K562 (cell line): ENCODE measurements around the gene TCF3. TPM values are rescaled to one million over a fixed set of nuclear protein-coding genes. Genes with fewer than 3 reads are reported as not detected.

ENCODE experiments used
- BCL6 ChIP-seq: fragments of 250-450 bp; sonication (Bioruptor Pico); IDR thresholded peaks from 2 replicates; pipeline ENCODE4 v1.4.0; 2020
- CCNT2 ChIP-seq: IDR thresholded peaks from 2 replicates; pipeline ENCODE4 v1.6.1; 2011; ENCODE audit warnings: borderline replicate concordance, low read depth, mild to moderate bottlenecking, moderate library complexity, mixed read lengths, low read length; ENCODE audit not compliant: insufficient read length; ENCODE audit errors: extremely low read depth
- CEBPB ChIP-seq: fragments of 450-650 bp; IDR thresholded peaks from 2 replicates; pipeline ENCODE4 v1.6.1; 2016; ENCODE audit warnings: missing genetic modification characterization, missing compliant biosample characterization
- GATAD2B ChIP-seq: fragments of 450-650 bp; IDR thresholded peaks from 2 replicates; pipeline ENCODE4 v1.6.1; 2017; ENCODE audit warnings: mild to moderate bottlenecking, borderline replicate concordance
- KHSRP ChIP-seq: fragments of 450-650 bp; IDR thresholded peaks from 2 replicates; pipeline ENCODE4 v1.6.1; 2017
- L3MBTL2 ChIP-seq: fragments of 450-650 bp; IDR thresholded peaks from 2 replicates; pipeline ENCODE4 v1.6.1; 2016; ENCODE audit warnings: mild to moderate bottlenecking, moderate library complexity
- MBD2 ChIP-seq: sonication (generic); IDR thresholded peaks from 2 replicates; pipeline ENCODE4 v1.6.1; 2016; ENCODE audit warnings: low read depth, borderline replicate concordance
- MEF2D ChIP-seq: conservative IDR thresholded peaks from 2 replicates; pipeline ENCODE4 v1.6.1; 2016; ENCODE audit warnings: low read depth, missing genetic modification characterization, missing compliant biosample characterization
- NBN ChIP-seq: fragments of 450-650 bp; IDR thresholded peaks from 2 replicates; pipeline ENCODE4 v1.6.1; 2016; ENCODE audit warnings: low read depth, mild to moderate bottlenecking
- NR2C1 ChIP-seq, 2 experiments: fragments of 450-650 bp; IDR thresholded peaks; 2 replicates each; pipeline ENCODE4 v1.6.1; 2017; ENCODE audit warnings: mild to moderate bottlenecking in 2 of 2, antibody characterized with exemption in 1 of 2, inconsistent platforms in 1 of 2, missing compliant biosample characterization in 1 of 2, missing genetic modification characterization in 1 of 2
- RNF2 ChIP-seq: sonication (generic); IDR thresholded peaks from 2 replicates; pipeline ENCODE4 v1.6.1; 2016
- SIRT6 ChIP-seq: IDR thresholded peaks from one replicate; pipeline ENCODE4 v1.6.1; 2012; ENCODE audit warnings: low read depth, mild to moderate bottlenecking, control low read depth, inconsistent platforms, low read length, moderate library complexity
- SMC3 ChIP-seq: conservative IDR thresholded peaks from 2 replicates; pipeline ENCODE4 v1.6.1; 2011; ENCODE audit warnings: low read depth, low read length, improper control_type of control experiment; ENCODE audit not compliant: insufficient read depth
- SNRNP70 ChIP-seq: fragments of 200-400 bp; formaldehyde crosslinking; optimal IDR thresholded peaks from 2 replicates; pipeline ENCODE3; 2017; ENCODE audit warnings: low read depth, low read length
- TEAD2 ChIP-seq: fragments of 450-650 bp; IDR thresholded peaks from 2 replicates; pipeline ENCODE4 v1.6.1; 2016; ENCODE audit warnings: missing genetic modification characterization, control low read depth, missing compliant biosample characterization
- THRAP3 ChIP-seq: fragments of 450-650 bp; IDR thresholded peaks from 2 replicates; pipeline ENCODE4 v1.6.1; 2016; ENCODE audit warnings: mild to moderate bottlenecking, inconsistent platforms, borderline replicate concordance
- ZFX ChIP-seq: sonication (generic); formaldehyde crosslinking; IDR thresholded peaks from 2 replicates; pipeline ENCODE4 v1.8.0; 2022; ENCODE audit warnings: mild to moderate bottlenecking, missing genetic modification reagents, moderate library complexity
- polyA plus RNA-seq, 8 experiments: library from polyadenylated mRNA; depleted of rRNA in 4 of 8; stranded (reverse) in 5 of 8; unstranded in 3 of 8; fragments of >200 nt; fragmentation: Nextera tagmentation in 2 of 8; fragmentation: Illumina TruSeq in 1 of 8; extraction: Ambion mirVana in 2 of 8; extraction: Trizol in 1 of 8; gene quantifications; 2 replicates each; pipeline versions ENCODE4 v1.2.1 to v1.2.3, GENCODE V29; 2011 to 2014; ENCODE audit warnings: inconsistent platforms in 1 of 8, missing spikeins in 1 of 8
- total RNA-seq, 7 experiments: library from RNA; depleted of rRNA in 6 of 7; stranded (reverse); fragments of >200 nt in 6 of 7; fragmentation: Illumina TruSeq in 2 of 7; extraction: Trizol in 2 of 7; gene quantifications; 2 replicates each; pipeline versions ENCODE4 v1.2.1 to v1.2.3, GENCODE V29; 2011 to 2021; ENCODE audit warnings: low replicate concordance in 1 of 7
- TF ChIP-seq, protein P1 (sequence below): fragments of 250-450 bp; sonication (Bioruptor Pico); IDR thresholded peaks from 2 replicates; pipeline ENCODE4 v1.4.0; 2020; ENCODE audit warnings: mild to moderate bottlenecking, moderate library complexity
- TF ChIP-seq, protein P2 (sequence below): fragments of 250-450 bp; sonication (Bioruptor Pico); IDR thresholded peaks from 2 replicates; pipeline ENCODE4 v1.8.0; 2021; ENCODE audit warnings: moderate library complexity, mild to moderate bottlenecking, inconsistent platforms
- TF ChIP-seq, protein P3 (sequence below): sonication (generic); formaldehyde crosslinking; IDR thresholded peaks from 2 replicates; pipeline ENCODE4 v1.8.0; 2022; ENCODE audit warnings: missing genetic modification reagents, mild to moderate bottlenecking, borderline replicate concordance
- TF ChIP-seq, protein P4 (sequence below), 3 experiments: IDR thresholded peaks in 2 of 3; conservative IDR thresholded peaks in 1 of 3; 2 replicates each; pipeline ENCODE4 v1.5.1; 2011 to 2012; ENCODE audit warnings: low read length in 3 of 3, mild to moderate bottlenecking in 3 of 3, control low read depth in 2 of 3, improper control_type of control experiment in 1 of 3, inconsistent platforms in 1 of 3, low read depth in 1 of 3, mixed read lengths in 1 of 3, moderate library complexity in 1 of 3; ENCODE audit not compliant: insufficient read depth in 2 of 3

TCF3 gene
- total and polyA plus RNA-seq, 9 of the 15 experiments (the other 6 are each of a cell fraction or from before 2014, with no cell fraction given): 5.6 to 259 (median 84.0) TPM

DNA sequence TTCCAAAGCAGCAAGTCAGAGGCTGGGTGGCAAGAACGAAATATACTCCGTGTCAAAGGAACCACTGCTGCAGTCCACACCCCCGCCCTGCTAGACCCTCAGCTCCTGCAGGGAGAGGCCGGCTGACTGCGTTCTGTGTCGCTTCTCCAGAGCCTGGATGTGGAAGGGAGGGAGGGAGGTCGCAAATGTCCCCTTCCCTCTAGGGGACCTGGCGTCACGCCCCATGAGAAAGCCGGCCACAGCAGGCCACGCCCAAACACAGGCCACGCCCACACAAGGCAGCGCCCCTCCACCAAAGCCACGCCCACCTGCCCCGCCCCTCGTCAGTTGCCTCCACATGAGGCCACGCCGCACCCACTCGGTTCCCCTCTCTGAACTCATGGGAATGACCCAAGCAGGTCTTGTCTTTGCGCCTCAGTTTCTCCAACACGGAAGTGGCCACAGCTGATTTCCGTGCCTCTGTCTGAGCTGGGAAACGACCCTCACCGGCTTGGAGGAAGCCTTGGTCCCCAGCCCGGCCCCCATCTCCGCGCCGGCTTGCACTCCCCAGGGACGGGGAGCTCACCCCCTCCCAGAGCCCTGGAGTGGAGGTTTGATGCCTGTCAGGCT, 38.4 kb upstream of the TCF3 start (continued):
- TF ChIP-seq NBN (no peak), GATAD2B (no peak), BCL6 (CRISPR knock-in tag) (no peak), MBD2 (0 out of 2 replicates have a peak, but pooled peaks have one; percentile 39), SIRT6 (no peak), KHSRP (no peak), L3MBTL2 (no peak), RNF2 (no peak), THRAP3 (no peak), ZFX (no peak), SNRNP70 (no peak), CEBPB (tag) (no peak), SMC3 (no peak), NR2C1 (IDR thresholded peaks at IDR 0.05) (no peak), NR2C1 (tag; IDR thresholded peaks at IDR 0.05) (no peak), MEF2D (no peak), TEAD2 (tag) (no peak), CCNT2 (no peak)
- TF ChIP-seq, protein P1, sequence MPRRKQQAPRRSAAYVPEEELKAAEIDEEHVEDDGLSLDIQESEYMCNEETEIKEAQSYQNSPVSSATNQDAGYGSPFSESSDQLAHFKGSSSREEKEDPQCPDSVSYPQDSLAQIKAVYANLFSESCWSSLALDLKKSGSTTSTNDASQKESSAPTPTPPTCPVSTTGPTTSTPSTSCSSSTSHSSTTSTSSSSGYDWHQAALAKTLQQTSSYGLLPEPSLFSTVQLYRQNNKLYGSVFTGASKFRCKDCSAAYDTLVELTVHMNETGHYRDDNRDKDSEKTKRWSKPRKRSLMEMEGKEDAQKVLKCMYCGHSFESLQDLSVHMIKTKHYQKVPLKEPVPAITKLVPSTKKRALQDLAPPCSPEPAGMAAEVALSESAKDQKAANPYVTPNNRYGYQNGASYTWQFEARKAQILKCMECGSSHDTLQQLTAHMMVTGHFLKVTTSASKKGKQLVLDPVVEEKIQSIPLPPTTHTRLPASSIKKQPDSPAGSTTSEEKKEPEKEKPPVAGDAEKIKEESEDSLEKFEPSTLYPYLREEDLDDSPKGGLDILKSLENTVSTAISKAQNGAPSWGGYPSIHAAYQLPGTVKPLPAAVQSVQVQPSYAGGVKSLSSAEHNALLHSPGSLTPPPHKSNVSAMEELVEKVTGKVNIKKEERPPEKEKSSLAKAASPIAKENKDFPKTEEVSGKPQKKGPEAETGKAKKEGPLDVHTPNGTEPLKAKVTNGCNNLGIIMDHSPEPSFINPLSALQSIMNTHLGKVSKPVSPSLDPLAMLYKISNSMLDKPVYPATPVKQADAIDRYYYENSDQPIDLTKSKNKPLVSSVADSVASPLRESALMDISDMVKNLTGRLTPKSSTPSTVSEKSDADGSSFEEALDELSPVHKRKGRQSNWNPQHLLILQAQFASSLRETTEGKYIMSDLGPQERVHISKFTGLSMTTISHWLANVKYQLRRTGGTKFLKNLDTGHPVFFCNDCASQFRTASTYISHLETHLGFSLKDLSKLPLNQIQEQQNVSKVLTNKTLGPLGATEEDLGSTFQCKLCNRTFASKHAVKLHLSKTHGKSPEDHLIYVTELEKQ (CRISPR knock-in tag): no peak
- TF ChIP-seq, protein P2, sequence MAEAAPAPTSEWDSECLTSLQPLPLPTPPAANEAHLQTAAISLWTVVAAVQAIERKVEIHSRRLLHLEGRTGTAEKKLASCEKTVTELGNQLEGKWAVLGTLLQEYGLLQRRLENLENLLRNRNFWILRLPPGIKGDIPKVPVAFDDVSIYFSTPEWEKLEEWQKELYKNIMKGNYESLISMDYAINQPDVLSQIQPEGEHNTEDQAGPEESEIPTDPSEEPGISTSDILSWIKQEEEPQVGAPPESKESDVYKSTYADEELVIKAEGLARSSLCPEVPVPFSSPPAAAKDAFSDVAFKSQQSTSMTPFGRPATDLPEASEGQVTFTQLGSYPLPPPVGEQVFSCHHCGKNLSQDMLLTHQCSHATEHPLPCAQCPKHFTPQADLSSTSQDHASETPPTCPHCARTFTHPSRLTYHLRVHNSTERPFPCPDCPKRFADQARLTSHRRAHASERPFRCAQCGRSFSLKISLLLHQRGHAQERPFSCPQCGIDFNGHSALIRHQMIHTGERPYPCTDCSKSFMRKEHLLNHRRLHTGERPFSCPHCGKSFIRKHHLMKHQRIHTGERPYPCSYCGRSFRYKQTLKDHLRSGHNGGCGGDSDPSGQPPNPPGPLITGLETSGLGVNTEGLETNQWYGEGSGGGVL (CRISPR knock-in tag): no peak
- TF ChIP-seq, protein P3, sequence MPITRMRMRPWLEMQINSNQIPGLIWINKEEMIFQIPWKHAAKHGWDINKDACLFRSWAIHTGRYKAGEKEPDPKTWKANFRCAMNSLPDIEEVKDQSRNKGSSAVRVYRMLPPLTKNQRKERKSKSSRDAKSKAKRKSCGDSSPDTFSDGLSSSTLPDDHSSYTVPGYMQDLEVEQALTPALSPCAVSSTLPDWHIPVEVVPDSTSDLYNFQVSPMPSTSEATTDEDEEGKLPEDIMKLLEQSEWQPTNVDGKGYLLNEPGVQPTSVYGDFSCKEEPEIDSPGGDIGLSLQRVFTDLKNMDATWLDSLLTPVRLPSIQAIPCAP: no peak
- TF ChIP-seq, protein P4, sequence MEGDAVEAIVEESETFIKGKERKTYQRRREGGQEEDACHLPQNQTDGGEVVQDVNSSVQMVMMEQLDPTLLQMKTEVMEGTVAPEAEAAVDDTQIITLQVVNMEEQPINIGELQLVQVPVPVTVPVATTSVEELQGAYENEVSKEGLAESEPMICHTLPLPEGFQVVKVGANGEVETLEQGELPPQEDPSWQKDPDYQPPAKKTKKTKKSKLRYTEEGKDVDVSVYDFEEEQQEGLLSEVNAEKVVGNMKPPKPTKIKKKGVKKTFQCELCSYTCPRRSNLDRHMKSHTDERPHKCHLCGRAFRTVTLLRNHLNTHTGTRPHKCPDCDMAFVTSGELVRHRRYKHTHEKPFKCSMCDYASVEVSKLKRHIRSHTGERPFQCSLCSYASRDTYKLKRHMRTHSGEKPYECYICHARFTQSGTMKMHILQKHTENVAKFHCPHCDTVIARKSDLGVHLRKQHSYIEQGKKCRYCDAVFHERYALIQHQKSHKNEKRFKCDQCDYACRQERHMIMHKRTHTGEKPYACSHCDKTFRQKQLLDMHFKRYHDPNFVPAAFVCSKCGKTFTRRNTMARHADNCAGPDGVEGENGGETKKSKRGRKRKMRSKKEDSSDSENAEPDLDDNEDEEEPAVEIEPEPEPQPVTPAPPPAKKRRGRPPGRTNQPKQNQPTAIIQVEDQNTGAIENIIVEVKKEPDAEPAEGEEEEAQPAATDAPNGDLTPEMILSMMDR (IDR thresholded peaks at IDR 0.05 in 2 of 3, conservative IDR thresholded peaks at IDR 0.05 in 1 of 3; ENCODE audit: insufficient read depth in 2 of 3, low read depth in 1 of 3, low read length in 3 of 3): no peak
